ENCODE measurements around the gene SCAF4.

The SCAF4 gene

DNA sequence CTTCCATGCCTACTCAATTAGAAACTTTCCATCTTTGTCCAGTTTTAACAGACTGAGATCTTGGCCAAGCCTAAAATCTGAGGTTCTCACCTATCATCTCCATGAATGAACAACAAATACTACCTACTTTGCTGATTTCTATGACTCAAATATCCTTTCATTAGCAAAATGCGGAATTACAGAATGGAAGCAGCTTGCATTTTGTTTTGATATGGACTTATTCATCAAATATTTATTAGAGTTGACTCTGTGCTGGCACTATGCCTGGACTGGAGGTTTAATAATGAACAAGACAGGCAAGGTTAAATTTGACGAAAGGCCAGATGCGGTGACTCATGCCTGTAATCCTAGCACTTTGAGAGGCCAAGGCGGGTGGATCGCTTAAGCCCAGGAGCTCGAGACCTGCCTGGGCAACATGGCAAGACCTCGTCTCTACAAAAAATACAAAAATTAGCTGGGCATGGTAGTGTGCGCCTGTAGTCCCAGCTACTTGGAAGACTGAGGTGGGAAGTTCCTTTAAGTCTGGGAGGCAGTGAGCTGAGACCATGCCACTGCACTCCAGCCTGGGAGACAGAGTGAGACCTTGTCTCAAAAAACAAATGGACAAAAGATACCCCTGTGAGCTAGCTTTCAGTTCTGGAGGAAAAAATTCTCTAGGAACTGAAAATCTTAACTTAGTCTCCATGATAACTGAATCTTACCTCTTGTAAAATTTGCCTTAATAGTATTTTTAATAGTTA is 101.8 kb downstream of the SCAF4 start:
- DNase-seq: no peak

DNA sequence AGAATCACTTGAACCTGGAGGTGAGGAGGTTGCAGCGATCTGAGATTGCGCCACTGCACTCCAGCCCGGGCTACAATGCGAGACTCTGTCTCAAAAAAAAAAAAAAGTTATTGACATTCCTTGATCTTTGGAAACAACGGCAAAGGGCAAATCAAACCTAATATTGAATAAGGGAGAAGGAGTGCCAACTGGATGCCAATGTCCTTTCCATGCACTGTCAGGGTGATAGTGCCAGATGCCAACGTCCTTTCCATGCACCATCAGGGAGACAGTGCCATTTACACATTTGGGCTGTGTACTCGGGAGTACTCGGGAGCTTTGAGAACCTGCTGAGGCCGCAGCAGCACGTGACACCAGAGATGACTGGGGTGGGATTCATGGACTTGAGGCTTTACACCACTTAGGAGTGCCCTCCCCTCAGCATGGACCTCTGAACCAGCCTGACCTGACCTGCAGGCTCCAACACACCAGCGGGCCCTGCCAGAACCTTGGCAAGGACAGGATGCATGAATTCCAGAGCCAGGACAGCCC is 106.9 kb downstream of the SCAF4 start:
- DNase-seq: no peak

DNA sequence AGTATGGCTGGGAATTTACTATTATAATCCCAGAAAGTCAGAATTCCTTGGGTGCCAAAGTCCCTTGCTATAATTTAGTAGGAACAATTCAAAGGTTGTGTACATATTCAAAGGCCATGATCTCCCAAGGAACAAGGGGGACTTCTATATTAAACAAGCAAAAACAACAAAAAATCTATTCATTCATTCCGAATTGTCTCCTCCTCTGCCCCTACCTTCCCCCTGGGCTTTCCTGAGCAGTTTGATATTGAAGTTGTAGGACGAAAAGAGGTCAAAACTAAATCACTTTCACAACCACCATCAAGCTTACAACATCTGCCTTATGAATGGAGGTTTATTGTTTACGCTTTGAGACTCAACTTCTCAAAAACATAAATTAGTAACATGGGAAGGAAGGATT is 107.7 kb downstream of the SCAF4 start:
- no peak for DNase-seq

DNA sequence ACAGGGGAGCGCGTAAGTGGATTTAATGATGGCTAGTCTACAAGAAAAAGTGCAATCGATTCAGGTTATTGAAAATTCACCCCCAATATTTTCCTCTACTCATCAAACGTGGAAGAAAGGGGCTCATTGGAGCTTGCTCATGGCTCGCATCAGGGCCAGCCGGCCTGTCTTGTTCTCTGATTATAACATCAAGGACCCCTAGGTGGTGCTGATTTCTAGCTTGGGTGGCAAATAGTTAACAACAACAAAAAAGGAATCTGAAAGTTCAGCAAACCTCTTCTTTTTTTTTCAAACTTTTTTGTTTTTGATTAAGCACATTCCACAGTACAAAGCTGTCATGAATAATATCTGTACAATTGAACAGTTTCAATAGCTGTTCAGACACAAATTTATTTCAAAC is 108.3 kb downstream of the SCAF4 start:
- no peak for DNase-seq

DNA sequence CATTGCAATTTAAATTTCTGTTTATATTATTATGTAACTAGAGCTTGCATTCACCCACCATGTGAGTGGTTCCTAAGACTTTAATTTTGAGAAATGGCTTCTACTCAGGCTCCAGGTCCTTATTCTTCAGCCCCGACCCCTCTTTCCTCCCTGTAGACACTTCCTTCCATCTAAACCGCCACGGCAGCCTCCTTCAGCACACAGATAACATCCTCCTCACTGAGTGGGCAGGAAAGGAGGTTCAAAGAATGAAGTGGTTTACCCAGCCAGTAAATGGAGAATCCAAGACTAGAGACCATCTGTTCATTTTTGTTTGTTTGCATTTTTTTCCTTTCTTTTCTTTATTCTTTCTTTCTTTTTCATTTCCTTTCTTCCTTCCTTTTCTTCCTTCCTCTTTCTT is 109.5 kb downstream of the SCAF4 start:
- no peak for DNase-seq
